ENCODE data around the gene CHD9.
"Not testable (repeated sequence)": the region's sequence is repeated elsewhere in the genome, so short reads cannot be mapped to it uniquely, and the experiment has no call there.

CHD9 gene

GRCh38 chr16:53290520-53290919, 235.7 kb downstream of the CHD9 start:
- no peak for DNase-seq

- DNase-seq = no peak
Observed at GRCh38 chr16:53291757-53292392, 237.1 kb downstream of the CHD9 start.

GRCh38 chr16:53297477-53297876, 242.7 kb downstream of the CHD9 start:
- no peak for DNase-seq

GRCh38 chr16:53304334-53304733, 249.5 kb downstream of the CHD9 start:
- DNase-seq = no peak

- no peak for DNase-seq
Observed at GRCh38 chr16:53305743-53306142, 251.0 kb downstream of the CHD9 start.

- DNase-seq = no peak
Observed at GRCh38 chr16:53309457-53309856, 254.7 kb downstream of the CHD9 start.

GRCh38 chr16:53320992-53321391, 266.2 kb downstream of the CHD9 start:
- DNase-seq = no peak

- DNase-seq = no peak
Observed at GRCh38 chr16:53323924-53324323, 269.1 kb downstream of the CHD9 start.

- not testable (repeated sequence) for DNase-seq
Observed at GRCh38 chr16:53330991-53331390, 276.2 kb downstream of the CHD9 start.

- DNase-seq = no peak
Observed at GRCh38 chr16:53334581-53334980, 279.8 kb downstream of the CHD9 start.

GRCh38 chr16:53337294-53337693, 282.5 kb downstream of the CHD9 start:
- no peak for DNase-seq

- no peak for DNase-seq
Observed at GRCh38 chr16:53341792-53342191, 287.0 kb downstream of the CHD9 start.

- no peak for DNase-seq
Observed at GRCh38 chr16:53355064-53355463, 300.3 kb downstream of the CHD9 start.

GRCh38 chr16:53356478-53357207, 301.9 kb downstream of the CHD9 start:
- DNase-seq = no peak

GRCh38 chr16:53357208-53357586, 302.4 kb downstream of the CHD9 start:
- DNase-seq = no peak

GRCh38 chr16:53357955-53358354, 303.2 kb downstream of the CHD9 start:
- no peak for DNase-seq

- no peak for DNase-seq
Observed at GRCh38 chr16:53358884-53359283, 304.1 kb downstream of the CHD9 start.

- no peak for DNase-seq
Observed at GRCh38 chr16:53369921-53370320, 315.1 kb downstream of the CHD9 start.

- no peak for DNase-seq
Observed at GRCh38 chr16:53370827-53371226, 316.0 kb downstream of the CHD9 start.

GRCh38 chr16:53372992-53373871, 318.4 kb downstream of the CHD9 start:
- DNase-seq = peak; percentile 87

- no peak for DNase-seq
Observed at GRCh38 chr16:53374800-53375199, 320.0 kb downstream of the CHD9 start.

- DNase-seq = no peak
Observed at GRCh38 chr16:53378138-53378537, 323.3 kb downstream of the CHD9 start.

Data from CD4-positive, alpha-beta T cell treated with Interleukin-21 for 1 hour (primary cell).